Activated T-helper 1 cell treated with Interleukin-2 at 50 U/mL for 16 hours (primary cell): ENCODE measurements around the gene PCED1B.
"Not testable (repeated sequence)": the region's sequence is repeated elsewhere in the genome, so short reads cannot be mapped to it uniquely, and the experiment has no call there.

Source experiments
- DNase-seq: peaks from one replicate; pipeline ENCODE4 v3.0.0-alpha.2; 2020; ENCODE audit warnings: low read depth

Gene PCED1B

DNA sequence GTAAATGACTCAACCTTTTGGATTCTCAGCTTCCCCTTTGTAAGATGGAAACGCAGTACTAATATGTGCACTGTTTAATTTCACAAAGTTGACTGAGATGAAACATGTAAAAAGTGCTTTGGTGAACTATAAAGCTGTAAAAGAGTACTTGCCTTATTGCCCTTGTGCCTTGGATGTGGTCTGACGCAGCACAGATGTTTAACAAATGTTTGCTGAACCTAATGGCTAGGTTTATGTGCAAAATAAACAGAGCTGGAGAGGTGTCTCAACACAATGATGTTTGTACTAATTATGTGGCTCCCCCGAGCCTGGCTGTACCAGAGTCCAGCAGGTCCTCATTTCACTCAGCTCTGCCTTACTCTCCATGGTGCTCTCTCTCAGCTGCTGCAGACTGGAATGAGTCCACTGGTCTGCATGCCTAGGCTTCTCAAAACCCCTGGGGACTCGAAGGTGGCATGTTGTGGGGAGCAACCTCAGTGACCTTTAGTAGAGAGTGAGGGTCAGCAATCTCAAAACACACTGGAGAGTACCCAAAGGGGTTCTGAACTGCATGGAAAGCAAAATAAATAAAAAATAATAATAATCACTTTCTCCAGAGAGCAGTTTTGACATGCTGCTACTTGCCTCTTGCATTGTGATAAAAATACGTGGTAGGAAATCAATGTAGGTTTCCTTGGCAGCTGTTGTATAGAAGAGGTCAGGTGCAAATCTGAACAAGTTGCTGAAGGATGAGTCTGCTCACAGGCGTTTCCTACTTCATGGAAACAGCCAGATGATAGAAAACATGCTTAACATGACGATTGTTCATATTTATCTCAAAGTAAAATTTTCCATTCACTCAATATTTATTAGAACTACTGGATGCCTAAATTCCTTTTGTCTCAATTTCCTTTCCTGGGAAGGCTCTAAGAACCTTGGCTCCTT lies 8.9 kb downstream of the PCED1B start:
- no peak for DNase-seq

DNA sequence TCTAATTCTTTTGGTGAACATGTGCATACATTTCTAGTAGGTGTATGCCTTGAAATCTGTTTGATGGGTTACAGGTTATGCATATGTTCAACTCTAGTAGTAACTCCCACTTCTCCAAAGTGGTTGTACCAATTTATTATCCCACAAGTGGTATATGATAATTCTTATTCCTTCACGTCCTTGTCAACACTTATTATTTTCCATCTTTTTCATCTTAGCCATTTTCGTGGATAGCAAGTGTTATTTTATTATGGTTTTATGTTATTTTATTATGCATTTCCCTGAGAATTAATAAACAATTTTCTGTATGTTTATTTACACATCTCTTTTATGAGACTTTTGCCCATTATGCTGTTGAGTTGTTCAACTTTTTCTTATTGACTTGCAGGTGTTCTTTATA lies 11.6 kb downstream of the PCED1B start:
- no peak for DNase-seq

- no peak for DNase-seq
Observed at GRCh38 chr12:47094804-47095203, 15.4 kb downstream of the PCED1B start.

DNA sequence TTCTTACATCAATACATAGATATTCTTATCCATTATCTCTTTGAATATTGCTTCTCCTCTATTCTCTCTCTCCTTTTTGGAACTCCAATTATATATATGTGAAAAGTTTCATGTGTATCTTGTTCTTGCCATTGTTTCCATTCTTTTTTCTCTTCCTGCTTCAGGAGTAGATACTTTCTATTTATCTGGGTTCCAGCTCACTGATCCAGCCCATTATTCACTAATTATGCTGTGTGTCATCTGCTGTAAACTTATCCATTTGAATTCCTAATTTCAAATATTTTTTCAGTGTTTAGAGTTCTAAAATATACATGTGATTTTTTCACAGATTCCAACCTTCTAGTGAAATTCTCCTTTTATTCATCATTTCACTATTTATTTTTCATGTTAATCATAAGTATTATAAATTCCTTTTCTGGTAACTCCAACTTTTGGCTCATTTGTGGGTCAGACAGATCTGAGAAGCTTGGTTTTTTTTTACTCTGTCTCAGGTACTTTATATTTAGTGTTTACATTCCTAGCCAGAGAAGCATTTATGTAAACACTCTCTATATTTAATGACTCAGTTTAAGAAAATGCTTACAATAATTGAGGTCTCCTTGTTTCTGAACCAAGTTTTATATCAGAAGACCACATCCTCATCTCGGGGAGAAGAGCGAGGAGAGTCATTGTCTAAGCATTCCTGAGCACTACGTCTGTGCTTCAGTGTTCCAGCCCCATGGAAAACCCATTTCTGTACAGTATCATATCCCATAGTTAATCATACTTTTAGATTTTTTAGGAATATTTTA lies 16.2 kb downstream of the PCED1B start:
- no peak for DNase-seq

GRCh38 chr12:47097276-47097896 lies 18.0 kb downstream of the PCED1B start:
- DNase-seq: no peak

- DNase-seq: no peak
Observed at GRCh38 chr12:47098099-47098498, 18.7 kb downstream of the PCED1B start.

DNA sequence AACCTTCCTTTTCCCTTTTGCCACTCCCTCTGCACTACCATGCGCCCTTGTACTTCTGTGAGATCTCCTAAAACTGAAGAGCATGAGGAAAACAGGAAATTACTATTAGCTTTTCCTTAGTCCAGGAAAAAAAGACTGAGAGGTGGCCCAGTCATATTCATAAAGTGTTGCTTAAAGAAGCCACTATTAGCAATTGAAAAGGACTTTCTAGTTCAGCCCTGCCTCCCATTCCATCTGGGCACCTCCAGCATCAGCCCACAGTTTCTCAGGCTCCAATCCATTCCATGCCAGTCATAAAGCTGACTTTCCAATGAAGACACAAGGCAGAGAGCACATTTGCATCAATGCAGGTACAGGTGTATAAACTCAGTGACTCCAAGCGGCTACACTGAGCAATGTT lies 20.2 kb downstream of the PCED1B start:
- DNase-seq: no peak

- DNase-seq: no peak
Observed at GRCh38 chr12:47100160-47100559, 20.7 kb downstream of the PCED1B start.

DNA sequence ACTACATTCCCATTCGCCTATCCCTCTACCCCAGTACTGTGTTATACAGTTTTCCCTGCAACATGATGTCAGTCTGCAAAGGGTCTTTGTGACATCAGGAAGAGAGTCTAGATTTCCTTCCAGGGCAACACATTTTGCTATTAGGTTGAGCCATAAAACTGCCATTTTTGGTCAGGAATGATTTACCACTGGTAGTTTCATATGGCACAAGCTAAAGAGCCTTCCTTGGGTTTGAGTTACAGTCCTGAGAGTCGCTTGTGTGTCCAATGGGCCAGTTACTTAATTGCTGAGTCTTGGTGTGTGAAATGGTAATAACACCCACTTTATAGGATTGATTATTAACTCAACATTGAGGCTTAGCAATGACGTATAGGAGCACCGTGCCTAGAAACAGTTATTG lies 23.0 kb downstream of the PCED1B start:
- DNase-seq: no peak

- no peak for DNase-seq
Observed at GRCh38 chr12:47102845-47103651, 23.6 kb downstream of the PCED1B start.

GRCh38 chr12:47105914-47106674 lies 26.7 kb downstream of the PCED1B start:
- DNase-seq: no peak

DNA sequence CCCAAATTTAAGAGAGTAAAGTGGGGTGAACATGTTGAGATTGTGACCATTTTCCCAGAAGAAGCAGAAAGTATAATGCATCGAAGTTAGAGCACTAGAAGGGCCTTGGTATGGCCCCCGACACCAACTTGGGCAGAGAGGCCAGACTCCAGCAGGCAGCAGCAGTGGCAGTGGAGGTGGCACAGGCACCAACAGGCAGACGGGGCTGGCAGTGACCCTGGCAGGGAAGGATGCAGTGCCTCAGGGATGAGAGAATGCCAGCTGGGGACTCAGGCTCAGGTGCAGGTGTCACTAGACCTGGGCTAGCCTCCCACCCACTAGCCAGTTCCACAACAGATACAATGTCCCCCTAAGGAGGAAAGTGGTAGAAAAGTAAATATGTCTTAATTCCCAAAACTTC lies 28.0 kb downstream of the PCED1B start:
- no peak for DNase-seq

- no peak for DNase-seq
Observed at GRCh38 chr12:47107926-47108325, 28.5 kb downstream of the PCED1B start.

DNA sequence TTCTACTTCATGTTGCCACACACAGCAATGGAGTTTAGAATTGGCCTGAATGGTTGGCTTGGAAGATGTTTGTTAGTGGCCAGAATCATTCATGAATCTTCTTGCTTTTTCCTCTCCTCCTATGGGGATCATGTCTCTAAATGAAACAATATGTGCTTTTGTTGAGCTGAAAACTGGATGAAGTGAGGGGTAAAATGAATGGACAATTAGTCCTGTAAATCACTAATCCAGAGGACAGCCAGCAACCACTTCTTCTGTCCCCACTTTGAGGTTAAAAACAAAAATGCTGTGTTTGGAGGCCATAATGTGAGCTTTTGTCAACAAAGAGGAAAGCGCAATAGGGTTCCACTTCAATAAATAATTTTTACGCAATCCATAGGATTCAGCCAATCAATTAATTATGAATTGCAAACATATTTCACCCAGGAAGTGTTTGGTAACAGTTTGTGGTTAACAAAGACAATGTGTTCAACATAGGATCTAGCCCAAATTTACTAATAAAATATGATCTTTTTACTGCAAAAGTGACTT lies 30.7 kb downstream of the PCED1B start:
- no peak for DNase-seq

DNA sequence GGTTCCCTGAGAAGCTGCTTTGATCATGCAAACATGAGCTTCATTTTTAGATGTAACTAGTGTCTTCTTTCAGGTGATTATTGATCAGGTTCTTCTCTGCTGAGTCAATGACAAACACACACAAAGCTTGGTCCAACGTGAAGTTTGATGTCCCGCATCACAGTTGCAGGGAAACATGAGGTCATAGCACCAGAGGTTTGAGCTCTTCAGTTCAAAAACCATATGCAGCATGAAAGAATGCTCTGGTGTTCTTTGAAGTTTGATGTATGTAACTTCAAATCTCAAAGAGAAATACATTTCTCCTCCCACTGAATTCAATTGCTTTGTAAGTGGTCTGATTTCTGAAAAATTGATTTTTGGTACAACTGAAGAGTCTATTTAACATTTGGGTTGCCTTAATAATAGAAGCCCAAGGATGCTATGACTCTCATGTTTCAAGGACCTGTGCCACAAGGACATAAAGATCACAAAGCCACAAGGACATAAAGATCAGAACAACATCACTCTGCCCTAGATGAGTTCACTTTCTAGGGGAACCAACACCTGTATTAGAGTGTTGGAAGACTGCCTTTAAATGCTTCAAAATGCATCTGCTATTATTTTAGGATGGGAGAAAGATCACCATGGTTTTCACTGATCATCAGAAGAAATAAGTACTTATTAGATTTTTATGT lies 31.4 kb downstream of the PCED1B start:
- DNase-seq: no peak

GRCh38 chr12:47111392-47111778 lies 32.0 kb downstream of the PCED1B start:
- no peak for DNase-seq

GRCh38 chr12:47111854-47112253 lies 32.4 kb downstream of the PCED1B start:
- DNase-seq: no peak

DNA sequence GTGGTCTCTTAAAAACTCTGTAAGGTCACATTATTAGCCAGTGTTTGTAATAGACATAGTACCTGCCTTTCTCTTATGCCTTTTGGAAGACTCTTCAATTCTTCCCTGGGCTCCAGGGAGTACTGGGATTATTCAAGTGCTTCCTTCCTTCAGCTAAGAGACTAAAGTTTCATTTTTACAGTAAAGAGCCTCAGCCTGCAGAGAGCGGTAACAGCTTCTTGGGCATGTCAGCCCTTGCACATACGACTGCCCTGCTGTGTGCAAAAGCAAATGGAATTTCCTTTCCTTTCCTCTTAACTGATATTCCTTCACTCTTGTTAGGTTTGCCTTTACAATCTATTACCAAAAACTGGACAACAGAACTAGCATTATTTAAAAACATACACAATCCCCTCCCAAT lies 33.3 kb downstream of the PCED1B start:
- no peak for DNase-seq

DNA sequence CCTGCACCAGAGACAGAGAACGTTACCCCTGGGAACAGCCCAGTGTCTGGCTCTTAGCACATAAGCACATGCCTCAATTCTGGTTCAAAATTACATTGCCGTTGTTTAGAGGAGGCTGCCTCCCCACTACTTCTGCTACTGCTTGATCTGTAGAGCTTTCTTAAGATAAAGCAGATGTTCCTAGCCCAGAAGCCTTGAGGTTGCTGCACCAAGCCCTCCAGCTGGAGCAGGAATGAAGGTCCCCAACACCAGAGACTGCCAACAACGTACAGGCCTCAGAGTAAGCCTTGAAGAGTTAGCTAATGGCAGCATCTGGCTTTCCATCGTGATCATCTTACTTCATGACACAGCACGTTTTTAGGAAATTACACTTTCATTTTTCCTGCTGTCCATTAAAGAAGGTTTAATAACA lies 35.1 kb downstream of the PCED1B start:
- DNase-seq: no peak

DNA sequence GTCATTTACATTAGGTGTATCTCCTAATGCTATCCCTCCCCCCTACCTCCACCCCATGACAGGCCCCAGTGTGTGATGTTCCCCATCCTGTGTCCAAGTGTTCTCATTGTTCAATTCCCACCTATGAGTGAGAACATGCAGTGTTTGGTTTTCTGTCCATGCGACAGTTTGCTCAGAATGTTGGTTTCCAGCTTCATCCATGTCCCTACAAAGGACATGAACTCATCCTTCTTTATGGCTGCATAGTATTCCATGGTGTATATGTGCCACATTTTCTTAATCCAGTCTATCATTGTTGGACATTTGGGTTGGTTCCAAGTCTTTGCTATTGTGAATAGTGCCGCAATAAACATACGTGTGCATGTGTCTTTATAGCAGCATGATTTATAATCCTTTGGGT lies 37.9 kb downstream of the PCED1B start:
- DNase-seq: not testable (repeated sequence)
